Measurements from ENCODE around the gene TYK2.

The TYK2 gene

GRCh38 chr19:10335352-10335985 lies 44.9 kb downstream of the TYK2 start:
- TF ChIP-seq CTCF (IDR thresholded peaks at IDR 0.05; ENCODE audit: borderline replicate concordance, control extremely low read depth, extremely low read depth, insufficient read depth, missing control alignments): no peak
- in situ Hi-C loops (cut with MboI; ENCODE audit: low sequenced_read_pairs, unreplicated experiment): no loop called here
- no peak for DNase-seq (ENCODE audit: low spot score)

- DNase-seq (ENCODE audit: low spot score): no peak
- in situ Hi-C loops (cut with MboI; ENCODE audit: low sequenced_read_pairs, unreplicated experiment): no loop called here
These were observed 45.6 kb downstream of the TYK2 start for GRCh38 chr19:10334588-10335351.

GRCh38 chr19:10333758-10334587 lies 46.4 kb downstream of the TYK2 start:
- DNase-seq (ENCODE audit: low spot score): no peak
- in situ Hi-C loops (cut with MboI; ENCODE audit: low sequenced_read_pairs, unreplicated experiment): no loop called here
- TF ChIP-seq CTCF (IDR thresholded peaks at IDR 0.05; ENCODE audit: borderline replicate concordance, control extremely low read depth, extremely low read depth, insufficient read depth, missing control alignments): no peak

More at GRCh38 chr19:10334588-10335351, 45.6 kb downstream of the TYK2 start:
- TF ChIP-seq CTCF (IDR thresholded peaks at IDR 0.05; ENCODE audit: borderline replicate concordance, control extremely low read depth, extremely low read depth, insufficient read depth, missing control alignments): no peak

- DNase-seq (ENCODE audit: low spot score): peak; percentile 100
- TF ChIP-seq CTCF (IDR thresholded peaks at IDR 0.05; ENCODE audit: borderline replicate concordance, control extremely low read depth, extremely low read depth, insufficient read depth, missing control alignments): no peak
- in situ Hi-C loops (cut with MboI; ENCODE audit: low sequenced_read_pairs, unreplicated experiment): no loop called here
These were observed 47.2 kb downstream of the TYK2 start, which contains the start of gene RAVER1 for GRCh38 chr19:10332965-10333757. TSS of gene RAVER1 (minus strand) at chr19:10333529. CDS start at chr19:10333507, 22 bp downstream.

GRCh38 chr19:10332158-10332964 lies 48.0 kb downstream of the TYK2 start:
- no peak for DNase-seq (ENCODE audit: low spot score)
- TF ChIP-seq CTCF (IDR thresholded peaks at IDR 0.05; ENCODE audit: borderline replicate concordance, control extremely low read depth, extremely low read depth, insufficient read depth, missing control alignments): no peak
- in situ Hi-C loops (cut with MboI; ENCODE audit: low sequenced_read_pairs, unreplicated experiment): no loop called here

All from GM13976 (cell line).